NCI-H526 (cell line): Measurements from ENCODE around the gene FAM118B.
"Not testable (repeated sequence)": the region's sequence is repeated elsewhere in the genome, so short reads cannot be mapped to it uniquely, and the experiment has no call there.

Experiments
- DNase-seq, 2 experiments: peaks; one replicate each; lab custom pipeline; 2025; lab: John Stamatoyannopoulos, UW

Gene FAM118B

GRCh38 chr11:126277322-126277721 lies 65.7 kb downstream of the FAM118B start:
- no peak for DNase-seq

- DNase-seq, result no peak
Measured at GRCh38 chr11:126277780-126278179, 66.2 kb downstream of the FAM118B start.

- DNase-seq, result no peak
Measured at GRCh38 chr11:126279191-126279590, 67.6 kb downstream of the FAM118B start.

- no peak for DNase-seq
Measured at GRCh38 chr11:126280595-126280994, 69.0 kb downstream of the FAM118B start.

GRCh38 chr11:126281245-126281644 lies 69.7 kb downstream of the FAM118B start:
- DNase-seq, result no peak

GRCh38 chr11:126281666-126282175 lies 70.1 kb downstream of the FAM118B start:
- no peak for DNase-seq

GRCh38 chr11:126282361-126282735 lies 70.8 kb downstream of the FAM118B start:
- peak; percentile 43 to 83 for DNase-seq

- peak; percentile 61 to 91 for DNase-seq
Measured at GRCh38 chr11:126282736-126283591, 71.4 kb downstream of the FAM118B start, which contains the start of gene TIRAP. TIRAP (plus strand) TSS chr11:126283093; CDS start chr11:126290895, 7,802 bp downstream.

GRCh38 chr11:126284829-126285228 lies 73.2 kb downstream of the FAM118B start:
- peak; percentile 93 to 96 for DNase-seq

GRCh38 chr11:126288237-126288636 lies 76.7 kb downstream of the FAM118B start:
- no peak for DNase-seq

- DNase-seq, result no peak
Measured at GRCh38 chr11:126290887-126291286, 79.3 kb downstream of the FAM118B start.

GRCh38 chr11:126293726-126294125 lies 82.1 kb downstream of the FAM118B start:
- DNase-seq, result no peak

GRCh38 chr11:126297004-126297403 lies 85.4 kb downstream of the FAM118B start:
- DNase-seq, result no peak

GRCh38 chr11:126303623-126304456 lies 92.3 kb downstream of the FAM118B start, which contains the start of gene DCPS:
DCPS (plus strand) TSS chr11:126304060; CDS start chr11:126304081, 21 bp downstream.
- peak; percentile 98 to 99 for DNase-seq

- no peak for DNase-seq
Measured at GRCh38 chr11:126304457-126305075, 93.0 kb downstream of the FAM118B start.

- DNase-seq, result no peak
Measured at GRCh38 chr11:126305699-126306098, 94.1 kb downstream of the FAM118B start.

- DNase-seq, result peak; percentile 67 to 84
Measured at GRCh38 chr11:126307706-126308105, 96.1 kb downstream of the FAM118B start.

- peak; percentile 89 to 95 for DNase-seq
Measured at GRCh38 chr11:126308271-126308671, 96.7 kb downstream of the FAM118B start.

- not testable (repeated sequence) for DNase-seq
Measured at GRCh38 chr11:126308771-126309170, 97.2 kb downstream of the FAM118B start.

- DNase-seq, result peak; percentile 83 to 94
Measured at GRCh38 chr11:126310200-126310991, 98.8 kb downstream of the FAM118B start.

- DNase-seq, result no peak
Measured at GRCh38 chr11:126310992-126311310, 99.4 kb downstream of the FAM118B start.
